Glomerular visceral epithelial cell (primary cell): Measurements from ENCODE around the gene DDC.

Experiments
- DNase-seq: peaks from one replicate; pipeline ENCODE4 v3.0.0-alpha.2; 2016; ENCODE audit errors: extremely low spot score

The DDC gene

GRCh38 chr7:50456371-50457123 lies 108.7 kb downstream of the DDC start:
- no peak for DNase-seq

- DNase-seq: no peak
Observed at GRCh38 chr7:50455658-50456057, 109.5 kb downstream of the DDC start.

- no peak for DNase-seq
Observed at GRCh38 chr7:50454968-50455367, 110.2 kb downstream of the DDC start.

- no peak for DNase-seq
Observed at GRCh38 chr7:50450590-50451032, 114.6 kb downstream of the DDC start.

- DNase-seq: peak; percentile 81
Observed at GRCh38 chr7:50449881-50450589, 115.2 kb downstream of the DDC start, which contains the start of gene FIGNL1. TSS of gene FIGNL1 (minus strand) at chr7:50450350. CDS start at chr7:50447287, 3,063 bp downstream.

- DNase-seq: no peak
Observed at GRCh38 chr7:50449501-50449880, 115.7 kb downstream of the DDC start.

- no peak for DNase-seq
Observed at GRCh38 chr7:50448823-50449222, 116.4 kb downstream of the DDC start.

GRCh38 chr7:50446542-50446960 lies 118.7 kb downstream of the DDC start:
- DNase-seq: peak; percentile 81

- DNase-seq: peak; percentile 56
Observed at GRCh38 chr7:50436133-50436806, 128.9 kb downstream of the DDC start.

- no peak for DNase-seq
Observed at GRCh38 chr7:50431722-50432305, 133.4 kb downstream of the DDC start.

- no peak for DNase-seq
Observed at GRCh38 chr7:50431316-50431715, 133.9 kb downstream of the DDC start.

GRCh38 chr7:50428911-50429310 lies 136.3 kb downstream of the DDC start:
- no peak for DNase-seq

- DNase-seq: no peak
Observed at GRCh38 chr7:50427518-50427917, 137.7 kb downstream of the DDC start.

- DNase-seq: no peak
Observed at GRCh38 chr7:50426280-50427045, 138.7 kb downstream of the DDC start.

- no peak for DNase-seq
Observed at GRCh38 chr7:50425318-50425717, 139.9 kb downstream of the DDC start.

- no peak for DNase-seq
Observed at GRCh38 chr7:50423860-50424259, 141.3 kb downstream of the DDC start.

GRCh38 chr7:50422858-50423257 lies 142.3 kb downstream of the DDC start:
- no peak for DNase-seq

- DNase-seq: no peak
Observed at GRCh38 chr7:50421043-50421442, 144.2 kb downstream of the DDC start.

- no peak for DNase-seq
Observed at GRCh38 chr7:50418526-50419290, 146.5 kb downstream of the DDC start.

GRCh38 chr7:50418086-50418515 lies 147.1 kb downstream of the DDC start:
- DNase-seq: peak; percentile 66
